Measurements from ENCODE around the gene SPOCD1. TPM values are rescaled to one million over a fixed set of nuclear protein-coding genes. Genes with fewer than 3 reads are reported as not detected.

The SPOCD1 gene
- total and polyA plus RNA-seq, 2 experiments from 2014 or later, result 0.73 to 1.3 TPM

DNA sequence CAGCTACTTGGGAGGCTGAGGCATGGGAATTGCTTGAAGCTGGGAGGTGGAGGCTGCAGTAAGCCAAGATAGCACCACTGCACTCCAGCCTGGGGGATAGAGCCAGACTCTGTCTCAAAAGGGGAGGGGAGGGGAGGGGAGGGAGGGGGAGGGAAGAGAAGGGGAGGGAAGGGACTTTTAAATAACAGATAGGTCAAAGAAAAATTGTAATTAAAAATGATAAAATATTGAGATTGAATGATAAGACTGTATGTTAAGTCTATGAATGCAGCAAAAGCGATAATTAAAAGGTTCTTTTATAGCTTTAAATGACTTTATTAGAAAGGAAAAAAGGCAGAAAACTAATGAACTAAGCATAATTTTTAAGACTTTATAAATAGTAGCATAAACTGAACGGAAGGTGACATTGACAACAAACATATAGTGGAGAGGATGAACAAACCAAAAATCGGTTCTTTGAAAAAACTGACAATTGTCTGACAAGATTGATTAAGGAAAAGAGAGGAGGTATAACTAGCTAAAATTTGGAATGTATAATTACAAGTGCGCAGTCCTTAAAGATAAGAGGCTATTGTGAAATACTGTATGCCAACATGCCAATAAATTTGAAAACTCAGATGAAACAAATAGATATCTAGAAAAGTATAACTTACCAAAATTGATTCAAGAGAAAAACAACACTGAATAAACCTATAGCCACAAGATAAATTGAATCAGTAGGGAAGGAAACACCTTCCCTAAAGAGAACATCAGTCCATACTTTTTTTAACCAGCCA lies 8.4 kb downstream of the SPOCD1 start:
- Histone ChIP-seq H3K27ac (ENCODE audit: low read depth) (no peak overlapping the region), H3F3A (replicated peaks; ENCODE audit: low read depth) (no peaks in the 10 kb centered on the region), H3K4me3 (no peak overlapping the region), H3K36me3 (ENCODE audit: insufficient read depth) (no peaks in the 10 kb centered on the region), H3K4me1 (ENCODE audit: insufficient read depth) (no peaks in the 10 kb centered on the region; the same call in 1 of the 2 replicates), H3K27me3 (ENCODE audit: insufficient read depth) (no peaks in the 10 kb centered on the region), H4K20me1 (replicated peaks; ENCODE audit: insufficient read depth) (no peaks in the 10 kb centered on the region), H3K4me2 (no peak overlapping the region), H3K9me2 (ENCODE audit: insufficient read depth) (no peaks in the 10 kb centered on the region), H2AFZ (no peak overlapping the region), H3K79me2 (replicated peaks; ENCODE audit: insufficient read depth) (no peaks in the 10 kb centered on the region)
- H3K9me3 Mint-ChIP-seq, result peaks cover 4% of the 10 kb centered on the region; the same call in 2 of the 3 replicates
- DNase-seq (ENCODE audit: low spot score) (no peak), ATAC-seq (no peak)
- H3K27ac Mint-ChIP-seq, result no peak overlapping the region
- TF ChIP-seq EZH2phosphoT487 (IDR thresholded peaks at IDR 0.05; ENCODE audit: unreplicated experiment), result no peak
- TF ChIP-seq ZNF331 (CRISPR knock-in tag; IDR thresholded peaks at IDR 0.05; ENCODE audit: low read depth), result no peak
- TF ChIP-seq, protein P1, sequence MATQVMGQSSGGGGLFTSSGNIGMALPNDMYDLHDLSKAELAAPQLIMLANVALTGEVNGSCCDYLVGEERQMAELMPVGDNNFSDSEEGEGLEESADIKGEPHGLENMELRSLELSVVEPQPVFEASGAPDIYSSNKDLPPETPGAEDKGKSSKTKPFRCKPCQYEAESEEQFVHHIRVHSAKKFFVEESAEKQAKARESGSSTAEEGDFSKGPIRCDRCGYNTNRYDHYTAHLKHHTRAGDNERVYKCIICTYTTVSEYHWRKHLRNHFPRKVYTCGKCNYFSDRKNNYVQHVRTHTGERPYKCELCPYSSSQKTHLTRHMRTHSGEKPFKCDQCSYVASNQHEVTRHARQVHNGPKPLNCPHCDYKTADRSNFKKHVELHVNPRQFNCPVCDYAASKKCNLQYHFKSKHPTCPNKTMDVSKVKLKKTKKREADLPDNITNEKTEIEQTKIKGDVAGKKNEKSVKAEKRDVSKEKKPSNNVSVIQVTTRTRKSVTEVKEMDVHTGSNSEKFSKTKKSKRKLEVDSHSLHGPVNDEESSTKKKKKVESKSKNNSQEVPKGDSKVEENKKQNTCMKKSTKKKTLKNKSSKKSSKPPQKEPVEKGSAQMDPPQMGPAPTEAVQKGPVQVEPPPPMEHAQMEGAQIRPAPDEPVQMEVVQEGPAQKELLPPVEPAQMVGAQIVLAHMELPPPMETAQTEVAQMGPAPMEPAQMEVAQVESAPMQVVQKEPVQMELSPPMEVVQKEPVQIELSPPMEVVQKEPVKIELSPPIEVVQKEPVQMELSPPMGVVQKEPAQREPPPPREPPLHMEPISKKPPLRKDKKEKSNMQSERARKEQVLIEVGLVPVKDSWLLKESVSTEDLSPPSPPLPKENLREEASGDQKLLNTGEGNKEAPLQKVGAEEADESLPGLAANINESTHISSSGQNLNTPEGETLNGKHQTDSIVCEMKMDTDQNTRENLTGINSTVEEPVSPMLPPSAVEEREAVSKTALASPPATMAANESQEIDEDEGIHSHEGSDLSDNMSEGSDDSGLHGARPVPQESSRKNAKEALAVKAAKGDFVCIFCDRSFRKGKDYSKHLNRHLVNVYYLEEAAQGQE (IDR thresholded peaks at IDR 0.05; ENCODE audit: unreplicated experiment), result no peak
- TF ChIP-seq, protein P2, sequence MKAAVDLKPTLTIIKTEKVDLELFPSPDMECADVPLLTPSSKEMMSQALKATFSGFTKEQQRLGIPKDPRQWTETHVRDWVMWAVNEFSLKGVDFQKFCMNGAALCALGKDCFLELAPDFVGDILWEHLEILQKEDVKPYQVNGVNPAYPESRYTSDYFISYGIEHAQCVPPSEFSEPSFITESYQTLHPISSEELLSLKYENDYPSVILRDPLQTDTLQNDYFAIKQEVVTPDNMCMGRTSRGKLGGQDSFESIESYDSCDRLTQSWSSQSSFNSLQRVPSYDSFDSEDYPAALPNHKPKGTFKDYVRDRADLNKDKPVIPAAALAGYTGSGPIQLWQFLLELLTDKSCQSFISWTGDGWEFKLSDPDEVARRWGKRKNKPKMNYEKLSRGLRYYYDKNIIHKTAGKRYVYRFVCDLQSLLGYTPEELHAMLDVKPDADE (IDR thresholded peaks at IDR 0.05), result no peak
- no peak for TF ChIP-seq ZNF114 (CRISPR knock-in tag; IDR thresholded peaks at IDR 0.05)
- TF ChIP-seq, protein P3, sequence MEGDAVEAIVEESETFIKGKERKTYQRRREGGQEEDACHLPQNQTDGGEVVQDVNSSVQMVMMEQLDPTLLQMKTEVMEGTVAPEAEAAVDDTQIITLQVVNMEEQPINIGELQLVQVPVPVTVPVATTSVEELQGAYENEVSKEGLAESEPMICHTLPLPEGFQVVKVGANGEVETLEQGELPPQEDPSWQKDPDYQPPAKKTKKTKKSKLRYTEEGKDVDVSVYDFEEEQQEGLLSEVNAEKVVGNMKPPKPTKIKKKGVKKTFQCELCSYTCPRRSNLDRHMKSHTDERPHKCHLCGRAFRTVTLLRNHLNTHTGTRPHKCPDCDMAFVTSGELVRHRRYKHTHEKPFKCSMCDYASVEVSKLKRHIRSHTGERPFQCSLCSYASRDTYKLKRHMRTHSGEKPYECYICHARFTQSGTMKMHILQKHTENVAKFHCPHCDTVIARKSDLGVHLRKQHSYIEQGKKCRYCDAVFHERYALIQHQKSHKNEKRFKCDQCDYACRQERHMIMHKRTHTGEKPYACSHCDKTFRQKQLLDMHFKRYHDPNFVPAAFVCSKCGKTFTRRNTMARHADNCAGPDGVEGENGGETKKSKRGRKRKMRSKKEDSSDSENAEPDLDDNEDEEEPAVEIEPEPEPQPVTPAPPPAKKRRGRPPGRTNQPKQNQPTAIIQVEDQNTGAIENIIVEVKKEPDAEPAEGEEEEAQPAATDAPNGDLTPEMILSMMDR (conservative IDR thresholded peaks at IDR 0.05; ENCODE audit: low read depth in 2 of 2), result no peak
- TF ChIP-seq CREB1 (CRISPR knock-in tag; IDR thresholded peaks at IDR 0.05; ENCODE audit: low read depth), result no peak
- TF ChIP-seq, protein P4, sequence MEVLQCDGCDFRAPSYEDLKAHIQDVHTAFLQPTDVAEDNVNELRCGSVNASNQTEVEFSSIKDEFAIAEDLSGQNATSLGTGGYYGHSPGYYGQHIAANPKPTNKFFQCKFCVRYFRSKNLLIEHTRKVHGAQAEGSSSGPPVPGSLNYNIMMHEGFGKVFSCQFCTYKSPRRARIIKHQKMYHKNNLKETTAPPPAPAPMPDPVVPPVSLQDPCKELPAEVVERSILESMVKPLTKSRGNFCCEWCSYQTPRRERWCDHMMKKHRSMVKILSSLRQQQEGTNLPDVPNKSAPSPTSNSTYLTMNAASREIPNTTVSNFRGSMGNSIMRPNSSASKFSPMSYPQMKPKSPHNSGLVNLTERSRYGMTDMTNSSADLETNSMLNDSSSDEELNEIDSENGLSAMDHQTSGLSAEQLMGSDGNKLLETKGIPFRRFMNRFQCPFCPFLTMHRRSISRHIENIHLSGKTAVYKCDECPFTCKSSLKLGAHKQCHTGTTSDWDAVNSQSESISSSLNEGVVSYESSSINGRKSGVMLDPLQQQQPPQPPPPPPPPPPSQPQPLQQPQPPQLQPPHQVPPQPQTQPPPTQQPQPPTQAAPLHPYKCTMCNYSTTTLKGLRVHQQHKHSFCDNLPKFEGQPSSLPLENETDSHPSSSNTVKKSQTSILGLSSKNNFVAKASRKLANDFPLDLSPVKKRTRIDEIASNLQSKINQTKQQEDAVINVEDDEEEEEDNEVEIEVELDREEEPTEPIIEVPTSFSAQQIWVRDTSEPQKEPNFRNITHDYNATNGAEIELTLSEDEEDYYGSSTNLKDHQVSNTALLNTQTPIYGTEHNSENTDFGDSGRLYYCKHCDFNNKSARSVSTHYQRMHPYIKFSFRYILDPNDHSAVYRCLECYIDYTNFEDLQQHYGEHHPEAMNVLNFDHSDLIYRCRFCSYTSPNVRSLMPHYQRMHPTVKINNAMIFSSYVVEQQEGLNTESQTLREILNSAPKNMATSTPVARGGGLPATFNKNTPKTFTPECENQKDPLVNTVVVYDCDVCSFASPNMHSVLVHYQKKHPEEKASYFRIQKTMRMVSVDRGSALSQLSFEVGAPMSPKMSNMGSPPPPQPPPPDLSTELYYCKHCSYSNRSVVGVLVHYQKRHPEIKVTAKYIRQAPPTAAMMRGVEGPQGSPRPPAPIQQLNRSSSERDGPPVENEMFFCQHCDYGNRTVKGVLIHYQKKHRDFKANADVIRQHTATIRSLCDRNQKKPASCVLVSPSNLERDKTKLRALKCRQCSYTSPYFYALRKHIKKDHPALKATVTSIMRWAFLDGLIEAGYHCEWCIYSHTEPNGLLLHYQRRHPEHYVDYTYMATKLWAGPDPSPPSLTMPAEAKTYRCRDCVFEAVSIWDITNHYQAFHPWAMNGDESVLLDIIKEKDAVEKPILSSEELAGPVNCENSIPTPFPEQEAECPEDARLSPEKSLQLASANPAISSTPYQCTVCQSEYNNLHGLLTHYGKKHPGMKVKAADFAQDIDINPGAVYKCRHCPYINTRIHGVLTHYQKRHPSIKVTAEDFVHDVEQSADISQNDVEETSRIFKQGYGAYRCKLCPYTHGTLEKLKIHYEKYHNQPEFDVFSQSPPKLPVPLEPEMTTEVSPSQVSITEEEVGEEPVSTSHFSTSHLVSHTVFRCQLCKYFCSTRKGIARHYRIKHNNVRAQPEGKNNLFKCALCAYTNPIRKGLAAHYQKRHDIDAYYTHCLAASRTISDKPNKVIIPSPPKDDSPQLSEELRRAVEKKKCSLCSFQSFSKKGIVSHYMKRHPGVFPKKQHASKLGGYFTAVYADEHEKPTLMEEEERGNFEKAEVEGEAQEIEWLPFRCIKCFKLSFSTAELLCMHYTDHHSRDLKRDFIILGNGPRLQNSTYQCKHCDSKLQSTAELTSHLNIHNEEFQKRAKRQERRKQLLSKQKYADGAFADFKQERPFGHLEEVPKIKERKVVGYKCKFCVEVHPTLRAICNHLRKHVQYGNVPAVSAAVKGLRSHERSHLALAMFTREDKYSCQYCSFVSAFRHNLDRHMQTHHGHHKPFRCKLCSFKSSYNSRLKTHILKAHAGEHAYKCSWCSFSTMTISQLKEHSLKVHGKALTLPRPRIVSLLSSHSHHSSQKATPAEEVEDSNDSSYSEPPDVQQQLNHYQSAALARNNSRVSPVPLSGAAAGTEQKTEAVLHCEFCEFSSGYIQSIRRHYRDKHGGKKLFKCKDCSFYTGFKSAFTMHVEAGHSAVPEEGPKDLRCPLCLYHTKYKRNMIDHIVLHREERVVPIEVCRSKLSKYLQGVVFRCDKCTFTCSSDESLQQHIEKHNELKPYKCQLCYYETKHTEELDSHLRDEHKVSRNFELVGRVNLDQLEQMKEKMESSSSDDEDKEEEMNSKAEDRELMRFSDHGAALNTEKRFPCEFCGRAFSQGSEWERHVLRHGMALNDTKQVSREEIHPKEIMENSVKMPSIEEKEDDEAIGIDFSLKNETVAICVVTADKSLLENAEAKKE (CRISPR knock-in tag; IDR thresholded peaks at IDR 0.05), result no peak
- TF ChIP-seq NANOG (IDR thresholded peaks at IDR 0.05; ENCODE audit: borderline replicate concordance), result no peak
- no peak for TF ChIP-seq STAT1 (IDR thresholded peaks at IDR 0.05; ENCODE audit: unreplicated experiment)
- no peak for TF ChIP-seq POLR2AphosphoS5 (IDR thresholded peaks at IDR 0.05; ENCODE audit: low read depth)
- no peak for TF ChIP-seq JUNB (IDR thresholded peaks at IDR 0.05; ENCODE audit: unreplicated experiment)
- no peak for TF ChIP-seq EZH2 (IDR thresholded peaks at IDR 0.05; ENCODE audit: low read depth, unreplicated experiment)
- H3K4me1 Mint-ChIP-seq, result peaks cover 3% of the 10 kb centered on the region
- H3K4me3 Mint-ChIP-seq, result no peak overlapping the region
- H3K27me3 Mint-ChIP-seq (ENCODE audit: insufficient read depth, low read depth, poor library complexity), result peaks cover 4% of the 10 kb centered on the region
- H3K36me3 Mint-ChIP-seq (ENCODE audit: low read depth), result no peaks in the 10 kb centered on the region

Measured in GM23338 (cell line).